Measurements from ENCODE around the gene DIRAS1. TPM values are rescaled to one million over a fixed set of nuclear protein-coding genes. Genes with fewer than 3 reads are reported as not detected.

Gene DIRAS1
- total and polyA plus RNA-seq, 2 of the 8 experiments (the other 6 are each of a cell fraction or from before 2014, with no cell fraction given), result 20.2 to 22.3 TPM

DNA sequence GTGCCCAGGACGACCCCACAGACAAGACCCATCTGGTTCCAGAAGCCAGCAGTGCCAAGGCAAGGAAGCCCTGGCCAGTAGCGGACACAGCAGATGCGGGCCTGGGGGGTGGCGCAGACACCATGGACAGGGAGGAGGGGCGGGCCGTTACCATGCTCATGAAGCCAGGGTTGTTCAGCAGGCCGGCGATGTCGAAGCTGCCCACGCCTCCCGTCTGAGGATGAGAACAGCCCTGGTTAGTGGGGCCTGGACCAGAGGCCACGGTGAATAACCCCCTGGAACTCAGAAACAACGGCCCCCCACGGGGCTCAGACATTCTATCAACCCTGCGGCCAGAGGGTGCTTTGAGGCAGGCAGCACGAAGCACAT is 40.1 kb upstream of the DIRAS1 start:
- H2BK20ac ChIP-seq (ENCODE audit: low read length), result no peak overlapping the region
- ChIA-PET POLR2A (ENCODE audit: partially characterized antibody) (no interaction called here), CTCF (ENCODE audit: partially characterized antibody) (no interaction called here)
- H3K4me1 ChIP-seq (replicated peaks in 1 of 4; ENCODE audit: control insufficient read depth in 3 of 4, insufficient read depth in 4 of 4, low read length in 3 of 4), result no peaks in the 10 kb centered on the region
- H3K4ac ChIP-seq (replicated peaks; ENCODE audit: insufficient read length, low read depth, low read length), result no peak overlapping the region
- H2AK5ac ChIP-seq (ENCODE audit: low read depth, low read length), result no peak overlapping the region
- DNase-seq (ENCODE audit: low read depth in 1 of 2, low spot score in 2 of 2) (no peak), FAIRE-seq (no peak)
- peaks cover 4 to 10% of the 10 kb centered on the region in 2 experiments for H4K20me1 ChIP-seq (replicated peaks in 1 of 2; ENCODE audit: control insufficient read depth in 1 of 2, insufficient read depth in 2 of 2, low read length in 2 of 2)
- no peak overlapping the region for H2BK120ac ChIP-seq (replicated peaks; ENCODE audit: low read depth, low read length)
- 86% methylated on average over 10 of the region's 16 CpGs; no CpG with 5 or more reads in 1 of the 2 experiments for WGBS, 2 experiments (ENCODE audit: extremely low coverage in 1 of 2, insufficient coverage in 1 of 2, insufficient read length in 1 of 2, insufficient replicate concordance in 2 of 2, low coverage in 1 of 2, low lambda C conversion rate in 2 of 2, missing lambda C conversion rate in 1 of 2)
- no peak overlapping the region for H4K5ac ChIP-seq (ENCODE audit: insufficient read length, low read depth, low read length)
- H3K23me2 ChIP-seq (ENCODE audit: low read depth, low read length), result no peaks in the 10 kb centered on the region
- H3K27ac ChIP-seq (ENCODE audit: low read depth, low read length), result no peak overlapping the region
- no peak overlapping the region for H3K56ac ChIP-seq (replicated peaks; ENCODE audit: insufficient read length, low read depth, low read length)
- no peak overlapping the region for H3K18ac ChIP-seq (ENCODE audit: extremely low read depth, low read length)
- H3K14ac ChIP-seq (ENCODE audit: insufficient read length), result no peak overlapping the region
- no peak overlapping the region for H3K4me3 ChIP-seq (ENCODE audit: extremely low read depth in 1 of 4, insufficient read depth in 2 of 4, low read depth in 3 of 4, low read length in 4 of 4)
- no peaks in the 10 kb centered on the region for H3K79me1 ChIP-seq (ENCODE audit: low read depth, low read length)
- no peak overlapping the region for H2BK5ac ChIP-seq (ENCODE audit: low read depth, low read length)
- no peak overlapping the region for H4K8ac ChIP-seq (ENCODE audit: extremely low read depth, insufficient read depth, low read length)
- H3K36me3 ChIP-seq (ENCODE audit: control insufficient read depth in 2 of 4, insufficient read depth in 4 of 4, low read length in 3 of 4), result peaks cover 22 to 70% (median 43%) of the 10 kb centered on the region in 4 experiments; a peak in 7 of 8 replicates
- no peak overlapping the region for H2BK12ac ChIP-seq (ENCODE audit: low read depth, low read length)
- no peaks in the 10 kb centered on the region for H3K9me3 ChIP-seq (ENCODE audit: insufficient read depth in 2 of 2, low read depth in 1 of 2, low read length in 1 of 2)
- no peaks in the 10 kb centered on the region for H3K27me3 ChIP-seq (replicated peaks in 1 of 4; ENCODE audit: control insufficient read depth in 3 of 4, extremely low read depth in 1 of 4, insufficient read depth in 3 of 4, low read length in 3 of 4)
- H4K91ac ChIP-seq (replicated peaks; ENCODE audit: insufficient read length, low read length), result no peak overlapping the region
- H3K4me2 ChIP-seq (ENCODE audit: insufficient read depth in 1 of 2, low read depth in 2 of 2, low read length in 2 of 2), result no peak overlapping the region
- no peaks in the 10 kb centered on the region for H3K79me2 ChIP-seq (ENCODE audit: control insufficient read depth in 1 of 2, insufficient read depth in 2 of 2, low read length in 2 of 2)
- H3K23ac ChIP-seq (ENCODE audit: insufficient read length), result no peak overlapping the region
- H2BK15ac ChIP-seq (ENCODE audit: low read length), result no peak overlapping the region
- H2AFZ ChIP-seq (ENCODE audit: low read length), result no peak overlapping the region
- H3K9ac ChIP-seq (replicated peaks in 1 of 4; ENCODE audit: extremely low read depth in 1 of 4, low read depth in 3 of 4, low read length in 3 of 4), result no peak overlapping the region
- TF ChIP-seq ZNF274 (IDR thresholded peaks at IDR 0.05; ENCODE audit: borderline replicate concordance, extremely low read depth, low read length), result no peak
- no peak for TF ChIP-seq SIRT6 (IDR thresholded peaks at IDR 0.05; ENCODE audit: low read length)
- TF ChIP-seq ASH2L (IDR thresholded peaks at IDR 0.05; ENCODE audit: low read length), result no peak
- TF ChIP-seq, protein P1, sequence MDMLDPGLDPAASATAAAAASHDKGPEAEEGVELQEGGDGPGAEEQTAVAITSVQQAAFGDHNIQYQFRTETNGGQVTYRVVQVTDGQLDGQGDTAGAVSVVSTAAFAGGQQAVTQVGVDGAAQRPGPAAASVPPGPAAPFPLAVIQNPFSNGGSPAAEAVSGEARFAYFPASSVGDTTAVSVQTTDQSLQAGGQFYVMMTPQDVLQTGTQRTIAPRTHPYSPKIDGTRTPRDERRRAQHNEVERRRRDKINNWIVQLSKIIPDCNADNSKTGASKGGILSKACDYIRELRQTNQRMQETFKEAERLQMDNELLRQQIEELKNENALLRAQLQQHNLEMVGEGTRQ (IDR thresholded peaks at IDR 0.05; ENCODE audit: low read length), result no peak
- no peak for TF ChIP-seq SP2 (IDR thresholded peaks at IDR 0.05; ENCODE audit: low read length)
- no peak for TF ChIP-seq POU5F1 (IDR thresholded peaks at IDR 0.05; ENCODE audit: low read depth, low read length)
- TF ChIP-seq ATF3 (IDR thresholded peaks at IDR 0.05; ENCODE audit: insufficient read depth, low read depth, low read length), result no peak
- no peak for TF ChIP-seq KDM1A (IDR thresholded peaks at IDR 0.05; ENCODE audit: borderline replicate concordance, low read length)
- TF ChIP-seq TEAD4 (IDR thresholded peaks at IDR 0.05; ENCODE audit: low read depth, low read length), result no peak
- TF ChIP-seq CHD1 (IDR thresholded peaks at IDR 0.05; ENCODE audit: low read depth, low read length), result no peak
- no peak for TF ChIP-seq CHD2 (IDR thresholded peaks at IDR 0.05; ENCODE audit: low read length)
- TF ChIP-seq JUN (IDR thresholded peaks at IDR 0.05; ENCODE audit: low read depth, low read length), result no peak
- TF ChIP-seq RNF2 (IDR thresholded peaks at IDR 0.05; ENCODE audit: borderline replicate concordance, low read depth, low read length, missing control alignments, poor library complexity, severe bottlenecking), result no peak
- TF ChIP-seq RXRA (IDR thresholded peaks at IDR 0.05; ENCODE audit: insufficient read depth, low read depth, low read length), result no peak

Measured in H1 (cell line).